HG02763 (cell line): Measurements from ENCODE around the gene ATG5.

ENCODE experiments used
- ATAC-seq: cut with Tn5 transposase; IDR thresholded peaks from one replicate; pipeline ENCODE4 v1.9.1; 2021; ENCODE audit warnings: mild to moderate bottlenecking, moderate library complexity; ENCODE audit not compliant: unreplicated experiment

The ATG5 gene

GRCh38 chr6:106325336-106326178 is at the start of gene ATG5:
TSS of gene ATG5 (minus strand) at chr6:106325760. CDS start at chr6:106316208, 9,552 bp downstream.
- ATAC-seq = peak; percentile 97

DNA sequence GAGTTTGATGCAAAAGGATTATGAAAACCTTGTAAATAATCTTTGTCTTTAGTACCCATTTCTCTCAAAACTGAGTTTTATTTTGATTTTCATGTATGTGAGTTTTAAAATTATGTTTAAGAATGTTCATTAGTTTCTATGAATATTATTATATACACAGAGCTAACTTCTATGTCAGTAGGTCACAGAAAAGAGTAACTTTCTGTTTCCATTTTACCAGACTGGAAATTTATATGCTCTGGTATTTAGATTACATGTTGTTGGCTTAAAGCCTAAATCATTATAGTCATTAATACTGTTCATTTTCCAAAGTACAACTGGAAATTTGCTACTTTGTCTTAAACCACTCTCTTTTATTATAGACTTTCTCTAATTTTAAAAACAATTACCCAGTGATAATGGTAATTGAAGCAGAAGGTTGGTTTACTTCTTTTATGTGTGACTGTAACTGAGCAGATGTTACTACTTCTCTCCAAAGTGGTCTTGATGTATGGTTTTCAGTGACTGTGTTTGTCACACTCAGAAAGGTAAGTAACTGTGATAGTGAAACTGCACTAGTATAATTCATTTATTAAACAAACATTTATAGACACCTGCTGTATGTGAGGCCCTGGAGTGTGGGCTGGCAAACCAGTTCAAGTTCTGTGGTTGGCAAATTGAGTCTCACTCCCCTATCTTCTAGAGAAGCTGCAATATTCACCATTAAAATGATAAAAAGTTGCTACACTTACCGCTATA is 48.1 kb upstream of the ATG5 start:
- ATAC-seq = no peak

DNA sequence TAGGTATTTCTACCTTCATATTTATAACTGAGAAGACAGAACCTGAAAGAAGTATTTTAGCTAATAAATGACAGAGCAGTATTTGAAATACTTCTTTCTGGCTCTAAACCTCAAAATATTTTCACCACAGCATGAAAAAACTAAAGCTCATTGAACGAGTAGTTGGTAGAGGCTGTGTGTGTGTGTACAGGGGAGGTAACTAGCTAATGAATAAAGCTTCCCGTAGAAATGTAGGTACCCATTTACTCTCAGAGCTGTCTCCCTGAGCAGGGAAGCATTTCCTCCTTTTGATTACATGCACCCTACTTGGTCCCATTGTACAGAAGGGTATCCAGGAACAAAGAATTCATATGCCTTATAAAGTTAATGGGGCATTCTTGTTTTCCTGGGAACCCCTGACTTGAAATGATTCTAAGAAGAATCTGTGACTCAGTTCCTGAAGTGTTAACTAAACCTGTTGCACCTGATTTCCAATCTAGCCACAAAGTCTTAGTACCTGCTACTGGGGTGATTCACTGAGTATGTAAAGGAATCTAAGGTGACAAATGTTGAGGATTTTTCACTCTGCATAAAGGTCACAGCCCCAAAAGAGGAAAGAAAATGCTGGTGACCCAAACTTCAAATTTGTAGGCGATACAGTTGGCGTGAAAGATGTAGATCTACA is 47.4 kb upstream of the ATG5 start:
- ATAC-seq = no peak

GRCh38 chr6:106370639-106371038 is 45.1 kb upstream of the ATG5 start:
- no peak for ATAC-seq

GRCh38 chr6:106369739-106370138 is 44.2 kb upstream of the ATG5 start:
- ATAC-seq = no peak

- no peak for ATAC-seq
Measured at GRCh38 chr6:106363401-106364138, 38.0 kb upstream of the ATG5 start.

GRCh38 chr6:106360989-106361430 is 35.5 kb upstream of the ATG5 start:
- ATAC-seq = no peak

DNA sequence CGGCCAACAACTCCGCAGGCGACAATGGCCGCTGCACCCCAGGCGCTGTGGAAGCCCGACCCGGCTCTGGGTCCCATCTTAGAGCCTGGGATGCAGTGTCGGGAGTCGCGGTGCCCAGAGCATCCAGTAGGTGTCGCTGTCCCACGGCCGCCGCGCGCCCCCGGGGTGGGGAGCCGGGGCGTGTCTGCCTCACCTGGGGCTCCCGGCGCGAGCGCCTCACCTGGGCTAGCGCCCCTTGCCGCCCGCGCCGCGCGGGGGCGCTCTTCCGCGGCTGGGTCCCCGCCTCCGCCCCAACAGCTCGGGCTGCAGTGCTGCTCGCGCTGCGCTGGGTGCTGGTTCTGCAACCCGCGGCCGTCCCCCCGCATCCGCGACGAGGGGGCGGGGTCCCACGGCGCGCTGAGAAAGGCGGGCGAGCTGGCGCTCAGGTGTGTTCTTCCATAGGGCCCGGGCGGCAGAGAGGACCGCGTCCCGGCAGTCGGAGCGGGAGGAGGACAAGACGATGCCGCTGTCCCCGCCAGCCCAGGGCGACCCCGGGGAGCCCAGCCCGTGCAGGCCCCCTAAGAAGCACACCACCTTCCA is 34.9 kb upstream of the ATG5 start, which contains the start of gene CRYBG1:
Gene CRYBG1 (plus strand): TSS at position 308 of the 579 bp plus-strand sequence. CDS start 192 bp downstream, at position 500.
- no peak for ATAC-seq

DNA sequence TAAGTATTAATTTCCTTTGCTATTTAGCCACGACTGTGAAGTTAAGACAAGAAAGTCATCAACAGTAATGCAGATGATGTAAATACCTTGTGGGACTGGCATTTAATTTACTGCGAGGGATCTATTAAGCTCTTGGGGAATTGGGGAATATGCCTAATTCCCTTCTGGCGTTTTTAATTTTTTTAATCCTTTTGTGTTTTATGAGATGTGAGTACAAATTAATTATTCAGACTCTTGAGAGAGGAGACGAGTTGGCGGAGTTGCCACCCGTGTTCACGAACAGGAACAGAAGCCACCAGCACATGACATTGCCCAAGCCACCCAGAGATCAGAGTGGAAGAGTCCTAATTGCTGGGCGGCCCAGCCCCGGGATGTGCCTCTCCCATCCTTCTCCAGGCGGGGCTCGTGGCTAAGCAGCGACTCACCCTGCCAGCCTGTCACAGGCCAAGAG is 34.4 kb upstream of the ATG5 start:
- ATAC-seq = no peak

GRCh38 chr6:106356378-106356777 is 30.8 kb upstream of the ATG5 start:
- no peak for ATAC-seq

- ATAC-seq = no peak
Measured at GRCh38 chr6:106347219-106347618, 21.7 kb upstream of the ATG5 start.

DNA sequence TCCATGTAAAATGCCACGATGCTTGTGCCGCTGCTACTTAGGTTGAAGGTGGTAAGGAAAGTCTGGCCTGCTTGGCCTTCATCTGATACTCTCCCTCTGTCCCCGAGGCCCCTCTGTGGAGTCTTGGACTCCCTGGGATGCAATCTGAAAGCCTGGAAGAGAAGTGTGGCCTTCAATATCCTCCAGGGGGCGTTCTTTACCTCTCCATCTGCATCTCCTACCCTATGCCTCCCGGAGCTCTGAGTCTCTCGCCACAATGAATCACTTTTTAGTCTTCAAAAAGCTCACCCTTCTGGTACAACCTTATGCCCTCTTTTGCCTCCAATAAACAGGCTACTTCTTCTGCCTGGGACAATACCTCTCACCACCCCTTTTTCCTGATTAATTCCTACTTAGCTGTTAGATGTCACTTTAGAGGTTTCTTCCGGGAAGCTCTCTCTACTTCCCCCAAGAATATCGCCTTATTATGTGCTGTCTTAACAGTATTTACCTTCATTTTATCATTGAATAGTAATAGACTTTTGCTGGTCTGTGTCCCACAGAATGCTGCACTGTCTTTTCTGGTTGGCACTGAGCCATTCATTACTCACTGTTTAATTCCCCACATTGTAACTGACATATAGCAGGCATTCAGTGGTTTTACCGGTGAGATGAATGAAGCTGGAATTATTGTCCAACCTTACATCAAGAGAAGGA is 13.9 kb upstream of the ATG5 start:
- ATAC-seq = no peak

- peak; percentile 65 for ATAC-seq
Measured at GRCh38 chr6:106334646-106335448, 9.3 kb upstream of the ATG5 start.

- ATAC-seq = no peak
Measured at GRCh38 chr6:106324726-106325335, 729 bp downstream of the ATG5 start.

DNA sequence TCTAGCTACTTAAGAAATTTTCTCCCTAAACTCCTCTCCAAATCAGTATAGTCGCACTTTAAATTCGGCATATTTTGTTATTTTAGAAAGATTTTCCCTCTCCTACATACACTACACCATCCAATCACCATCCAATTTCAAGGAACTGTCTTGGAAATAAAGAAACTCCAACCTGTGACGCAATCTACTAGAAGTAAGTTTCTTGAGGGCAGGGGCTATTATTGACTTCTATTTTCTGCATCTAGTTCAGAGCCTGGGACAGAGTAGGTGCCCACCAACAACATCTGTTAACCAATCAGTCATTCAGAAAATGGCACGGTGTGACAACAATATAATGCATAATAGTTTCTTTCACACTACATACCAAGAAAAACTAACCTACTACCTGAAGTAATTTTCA is 3.6 kb downstream of the ATG5 start:
- ATAC-seq = no peak

DNA sequence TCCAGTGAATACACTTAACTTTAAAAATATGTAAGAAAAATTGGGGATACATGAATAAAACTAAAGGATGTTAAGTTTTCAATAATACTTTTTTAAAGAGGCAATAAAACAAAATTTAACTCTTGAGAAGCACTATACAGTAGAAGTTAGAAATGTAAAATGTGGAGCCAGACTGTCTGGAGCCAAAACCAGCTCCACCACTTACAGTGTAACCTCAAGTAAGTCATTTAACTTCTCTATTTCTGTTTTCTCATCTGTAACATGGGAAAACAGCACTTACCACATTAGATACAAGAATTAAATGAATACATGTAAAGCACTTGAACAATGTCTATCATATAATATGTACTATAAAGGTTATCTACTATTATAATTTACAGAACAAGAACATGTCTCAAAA is 6.7 kb downstream of the ATG5 start:
- ATAC-seq = no peak

DNA sequence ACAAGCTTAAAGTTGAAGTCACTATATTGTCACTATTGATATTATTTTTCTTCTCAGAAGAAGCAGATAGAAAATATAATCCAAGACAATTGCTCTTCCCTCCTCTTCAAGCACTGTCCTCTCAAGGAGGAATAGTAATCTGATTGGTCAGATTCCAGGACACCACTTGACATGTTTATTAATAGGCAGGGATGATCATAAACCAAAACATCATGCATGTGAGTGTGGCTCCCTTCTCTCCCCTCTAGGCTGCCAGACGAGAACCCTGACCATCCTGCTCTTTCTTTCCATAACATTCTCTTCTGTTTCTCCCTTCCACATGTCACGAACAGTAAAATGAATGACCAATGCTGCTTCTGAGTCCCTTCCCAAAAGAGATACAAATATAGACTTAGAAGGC is 7.5 kb downstream of the ATG5 start:
- no peak for ATAC-seq

DNA sequence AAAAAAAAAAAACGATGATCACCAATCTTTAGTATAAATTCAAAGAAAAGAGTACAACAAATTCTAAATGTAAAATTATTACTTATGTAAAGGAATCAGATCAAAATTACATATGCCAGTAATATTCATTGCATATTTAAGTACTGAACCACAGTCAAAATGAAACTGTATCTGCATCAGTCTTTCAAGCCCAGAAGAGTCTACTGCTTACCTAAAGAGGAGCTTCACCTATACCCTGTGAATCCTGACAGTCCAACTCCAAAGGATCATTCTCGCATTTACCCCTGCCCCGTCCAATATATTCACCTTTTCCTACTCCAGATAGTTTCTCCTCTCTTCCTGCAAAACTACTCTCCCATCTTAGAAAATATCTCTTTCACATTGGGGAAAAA is 9.2 kb downstream of the ATG5 start:
- ATAC-seq = no peak
